Naive thymus-derived CD4-positive, alpha-beta T cell (primary cell): Measurements from ENCODE around the gene C14orf132. TPM values are rescaled to one million over a fixed set of nuclear protein-coding genes. Genes with fewer than 3 reads are reported as not detected.

Experiments
- ATAC-seq: fragments of 150-1000 bp; cut with Tn5 transposase; 2 replicates; pipeline ENCODE4 v1.10.0; 2021; ENCODE audit warnings: mild to moderate bottlenecking, moderate library complexity
- CTCF ChIA-PET: fragments of 350-600 bp; sonication (Branson Sonifier 250); formaldehyde crosslinking; loops from one replicate; lab custom pipeline; 2021; ENCODE audit warnings: antibody characterized with exemption; lab: Charles Lee
- POLR2A ChIA-PET: fragments of 350-600 bp; sonication (Branson Sonifier 250); formaldehyde crosslinking; loops from one replicate; lab custom pipeline; 2021; ENCODE audit warnings: antibody characterized with exemption, inconsistent platforms; lab: Charles Lee
- DNase-seq, 9 donors: peaks; one replicate each; pipeline versions ENCODE4 v3.0.0 to v3.0.0-alpha.2; 2020 to 2022; ENCODE audit warnings: mixed read lengths in 1 of 9
- H3K27ac ChIP-seq: one replicate; pipeline ENCODE4 v1.7.0; 2013; ENCODE audit warnings: mild to moderate bottlenecking, low read depth, low read length, moderate library complexity
- H3K27me3 ChIP-seq, 2 donors: one replicate each; pipeline ENCODE4 v1.7.0; 2013; ENCODE audit warnings: low read length in 2 of 2, mild to moderate bottlenecking in 2 of 2, moderate library complexity in 2 of 2; ENCODE audit not compliant: control insufficient read depth in 2 of 2, insufficient read depth in 2 of 2
- H3K36me3 ChIP-seq, 3 experiments: 1 replicate in 2 of 3; 2 replicates in 1 of 3; pipeline ENCODE4 v1.7.0; 2013; ENCODE audit warnings: low read length in 3 of 3, mild to moderate bottlenecking in 3 of 3, moderate library complexity in 1 of 3; ENCODE audit not compliant: insufficient read depth in 3 of 3, control insufficient read depth in 2 of 3
- H3K4me1 ChIP-seq, 2 donors: one replicate each; pipeline ENCODE4 v1.7.0; 2013; ENCODE audit warnings: low read length in 2 of 2, mild to moderate bottlenecking in 2 of 2, moderate library complexity in 1 of 2; ENCODE audit not compliant: control insufficient read depth in 2 of 2, insufficient read depth in 2 of 2
- H3K4me3 ChIP-seq: 2 replicates; pipeline ENCODE4 v1.7.0; 2013; ENCODE audit warnings: mild to moderate bottlenecking, low read length
- H3K9me3 ChIP-seq, 3 experiments: 1 replicate in 2 of 3; 2 replicates in 1 of 3; pipeline ENCODE4 v1.7.0; 2013; ENCODE audit warnings: low read length in 3 of 3; ENCODE audit not compliant: control insufficient read depth in 2 of 3
- H3K27ac Mint-ChIP-seq, 9 donors: one replicate each; pipeline ENCODE4 v1.8.0; 2020 to 2022; ENCODE audit warnings: mixed read lengths in 9 of 9, mild to moderate bottlenecking in 8 of 9, moderate library complexity in 5 of 9, inconsistent platforms in 2 of 9
- H3K27me3 Mint-ChIP-seq, 5 donors: one replicate each; pipeline ENCODE4 v1.8.0; 2021 to 2022; ENCODE audit warnings: mixed read lengths in 5 of 5, mild to moderate bottlenecking in 1 of 5
- H3K36me3 Mint-ChIP-seq, 5 donors: one replicate each; pipeline ENCODE4 v1.8.0; 2020 to 2022; ENCODE audit warnings: mixed read lengths in 5 of 5, mild to moderate bottlenecking in 3 of 5, inconsistent platforms in 1 of 5
- H3K4me1 Mint-ChIP-seq, 7 donors: one replicate each; pipeline ENCODE4 v1.8.0; 2020 to 2022; ENCODE audit warnings: mixed read lengths in 7 of 7, mild to moderate bottlenecking in 3 of 7, inconsistent platforms in 1 of 7
- H3K4me3 Mint-ChIP-seq, 10 donors: one replicate each; pipeline ENCODE4 v1.8.0; 2020 to 2022; ENCODE audit warnings: mild to moderate bottlenecking in 10 of 10, mixed read lengths in 10 of 10, moderate library complexity in 6 of 10, inconsistent platforms in 2 of 10
- H3K9me3 Mint-ChIP-seq, 11 donors: one replicate each; pipeline ENCODE4 v1.8.0; 2020 to 2022; ENCODE audit warnings: mixed read lengths in 11 of 11, mild to moderate bottlenecking in 4 of 11, inconsistent platforms in 1 of 11, moderate library complexity in 1 of 11
- intact Hi-C, 2 donors: fragments of 100-400 bp; cut with micrococcal nuclease; formaldehyde crosslinking; loops; one replicate each; pipeline ENCODE4 v1.15.1; 2023
- polyA plus RNA-seq, 2 donors: library from polyadenylated mRNA; unstranded; fragments of 300-500 nt; fragmentation: Illumina TruSeq; gene quantifications; one replicate each; pipeline ENCODE4 v1.2.3, GENCODE V29; 2021
- total RNA-seq, 6 experiments: library from RNA in 5 of 6; stranded (reverse) in 5 of 6; gene quantifications; 1 replicate in 5 of 6; 2 replicates in 1 of 6; pipeline ENCODE4 v1.2.3 and lab custom pipeline; 2021 to 2026

The C14orf132 gene
- total and polyA plus RNA-seq, 7 experiments from 2014 or later = 0.41 to 22.9 (median 7.2) TPM

DNA sequence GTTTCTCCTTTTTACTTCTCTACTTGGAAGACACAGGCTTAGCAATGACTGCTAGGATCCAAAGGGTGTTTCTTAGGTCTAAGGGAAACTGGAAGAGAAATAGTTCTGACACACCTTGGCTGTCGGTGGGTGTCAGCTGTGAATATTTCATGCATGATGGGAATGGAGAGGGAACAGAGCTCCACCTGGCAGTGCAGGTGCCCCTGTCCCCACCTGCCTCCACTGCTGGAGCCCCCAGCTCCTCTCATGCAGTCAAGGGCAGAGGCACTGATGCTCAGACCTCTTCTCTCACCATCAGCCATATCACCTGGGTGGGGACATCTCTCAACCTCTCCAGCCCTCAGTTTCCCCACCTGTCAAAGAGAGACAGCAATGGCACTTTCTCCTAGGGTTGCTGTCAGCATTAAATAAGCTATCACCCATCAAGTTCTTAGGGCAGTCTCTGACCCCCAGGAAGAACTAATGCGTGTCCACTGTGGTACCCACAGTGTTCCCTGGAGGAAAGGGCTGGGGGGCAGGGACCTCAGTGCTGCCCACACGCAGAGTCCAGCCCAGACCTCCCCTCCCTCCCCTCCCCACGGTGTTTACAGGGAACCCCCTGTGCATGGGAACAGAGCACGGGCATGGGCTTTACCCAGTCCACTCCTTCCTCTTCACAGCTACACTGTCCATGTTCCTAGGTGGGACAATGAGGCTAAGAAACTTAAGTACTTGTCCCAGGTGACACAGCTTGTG is 69.1 kb downstream of the C14orf132 start:
- Mint-ChIP-seq H3K27me3 (peaks cover 0 to 3% (median 0%) of the 10 kb centered on the region in 5 donors), H3K36me3 (no peaks in the 10 kb centered on the region), H3K9me3 (peaks cover 0 to 6% (median under 1%) of the 10 kb centered on the region in 11 donors), H3K4me1 (peaks cover 0 to 7% (median 0%) of the 10 kb centered on the region in 7 donors), H3K27ac (no peak overlapping the region), H3K4me3 (no peak overlapping the region)
- Histone ChIP-seq H3K27me3 (no peaks in the 10 kb centered on the region), H3K9me3 (no peaks in the 10 kb centered on the region), H3K27ac (no peak overlapping the region), H3K36me3 (no peaks in the 10 kb centered on the region), H3K4me3 (no peak overlapping the region), H3K4me1 (no peaks in the 10 kb centered on the region)
- intact Hi-C loops = no loop called here
- ChIA-PET CTCF (interaction anchor here (0.6 to 1.3 kb wide), 4 partner anchors 9 to 608 kb away, joined by 3 to 4 read pairs (median 3); no protein-coding TSS in a partner anchor), POLR2A (interaction anchor here (1.4 kb wide), 1 partner anchor 18 kb away, joined by 4 read pairs; no protein-coding TSS in a partner anchor)
- ATAC-seq (peak; percentile 36), DNase-seq (no peak)

DNA sequence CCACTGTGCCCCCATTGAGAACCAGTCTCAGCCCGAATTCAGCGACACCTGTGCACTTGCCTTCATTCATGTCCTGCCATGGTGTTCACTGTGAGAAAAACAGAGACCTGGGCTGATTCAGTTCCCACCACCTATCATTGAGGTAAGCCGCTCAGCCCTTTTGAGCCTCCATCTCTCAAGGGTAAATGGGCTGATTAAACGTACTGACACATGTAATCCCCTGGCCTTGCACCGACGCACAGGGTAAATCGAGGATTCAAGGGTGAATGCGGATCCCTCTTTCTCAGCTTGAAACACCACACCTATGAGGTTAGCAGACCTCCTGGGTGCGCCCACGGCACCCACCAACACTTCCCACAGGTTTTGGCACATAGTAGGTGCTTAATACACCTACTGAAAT is 69.7 kb downstream of the C14orf132 start:
- Mint-ChIP-seq H3K27me3 (peaks cover 0 to 3% (median 0%) of the 10 kb centered on the region in 5 donors), H3K36me3 (no peaks in the 10 kb centered on the region), H3K27ac (no peak overlapping the region), H3K4me3 (no peak overlapping the region), H3K4me1 (peaks cover 0 to 7% (median 0%) of the 10 kb centered on the region in 7 donors), H3K9me3 (peaks cover 0 to 7% (median 2%) of the 10 kb centered on the region in 11 donors)
- CTCF ChIA-PET = interaction anchor here (0.6 to 1.3 kb wide), 3 partner anchors 8 to 608 kb away, joined by 3 read pairs; no protein-coding TSS in a partner anchor
- H3K36me3 ChIP-seq = no peaks in the 10 kb centered on the region
- DNase-seq (no peak), ATAC-seq (no peak)
- no peak overlapping the region for H3K4me3 ChIP-seq
- H3K27ac ChIP-seq = no peak overlapping the region
- H3K4me1 ChIP-seq = no peaks in the 10 kb centered on the region
- intact Hi-C loops = no loop called here
- POLR2A ChIA-PET = interaction anchor here (1.4 kb wide), 1 partner anchor 17 kb away, joined by 4 read pairs; no protein-coding TSS in a partner anchor
- no peaks in the 10 kb centered on the region for H3K27me3 ChIP-seq
- no peaks in the 10 kb centered on the region for H3K9me3 ChIP-seq

DNA sequence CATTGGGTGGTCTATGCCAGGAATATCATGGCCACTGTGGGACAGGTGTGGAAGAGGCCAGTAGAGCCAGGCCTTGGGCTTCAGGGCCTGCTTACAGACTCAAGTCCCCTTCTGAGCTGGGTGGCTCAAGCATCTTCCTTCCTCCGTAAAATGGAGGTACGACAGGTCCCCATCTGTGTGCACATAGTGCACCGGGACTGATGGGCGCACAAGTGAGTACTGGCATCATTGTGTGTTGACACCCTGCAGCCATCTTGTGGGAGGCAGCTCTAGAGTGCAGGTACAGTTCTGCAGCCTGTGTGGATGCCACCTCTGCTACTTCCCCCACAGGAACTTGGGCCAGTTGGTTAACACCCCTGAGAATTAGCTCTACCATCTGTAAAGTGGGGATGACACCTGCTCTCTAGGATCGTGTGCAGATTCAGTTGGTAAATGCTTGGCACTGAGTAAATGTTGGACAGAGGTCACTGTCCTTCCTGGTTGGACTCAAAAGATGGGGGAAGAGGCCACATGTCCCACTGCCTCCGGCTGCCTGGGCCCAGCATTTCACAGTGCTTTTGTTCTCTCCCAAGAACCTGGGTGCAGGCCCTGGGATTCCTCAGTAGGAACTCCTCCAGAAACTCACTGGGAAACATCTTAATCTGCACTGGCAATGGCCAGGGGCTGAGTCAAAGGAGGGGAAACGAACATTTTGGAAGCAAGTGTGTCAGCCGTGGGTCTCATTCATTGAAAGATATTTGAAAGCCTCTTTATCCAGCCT is 70.6 kb downstream of the C14orf132 start:
- peaks cover 0 to 7% (median 0%) of the 10 kb centered on the region in 7 donors for H3K4me1 Mint-ChIP-seq
- peaks cover 0 to 8% (median 3%) of the 10 kb centered on the region in 5 donors for H3K36me3 Mint-ChIP-seq
- POLR2A ChIA-PET = no interaction called here
- H3K27me3 Mint-ChIP-seq = peaks cover 0 to 3% (median 0%) of the 10 kb centered on the region in 5 donors
- H3K4me3 Mint-ChIP-seq = no peak overlapping the region
- H3K27ac ChIP-seq = no peak overlapping the region
- H3K27ac Mint-ChIP-seq = no peak overlapping the region
- H3K9me3 ChIP-seq = no peaks in the 10 kb centered on the region
- no peaks in the 10 kb centered on the region for H3K27me3 ChIP-seq
- no peaks in the 10 kb centered on the region for H3K4me1 ChIP-seq
- H3K36me3 ChIP-seq = no peaks in the 10 kb centered on the region
- DNase-seq (no peak), ATAC-seq (no peak)
- peaks cover 2 to 13% (median 6%) of the 10 kb centered on the region in 11 donors for H3K9me3 Mint-ChIP-seq
- CTCF ChIA-PET = interaction anchor here (0.9 kb wide), 1 partner anchor 167 kb away, joined by 4 read pairs; no protein-coding TSS in a partner anchor
- intact Hi-C loops = no loop called here
- no peak overlapping the region for H3K4me3 ChIP-seq

DNA sequence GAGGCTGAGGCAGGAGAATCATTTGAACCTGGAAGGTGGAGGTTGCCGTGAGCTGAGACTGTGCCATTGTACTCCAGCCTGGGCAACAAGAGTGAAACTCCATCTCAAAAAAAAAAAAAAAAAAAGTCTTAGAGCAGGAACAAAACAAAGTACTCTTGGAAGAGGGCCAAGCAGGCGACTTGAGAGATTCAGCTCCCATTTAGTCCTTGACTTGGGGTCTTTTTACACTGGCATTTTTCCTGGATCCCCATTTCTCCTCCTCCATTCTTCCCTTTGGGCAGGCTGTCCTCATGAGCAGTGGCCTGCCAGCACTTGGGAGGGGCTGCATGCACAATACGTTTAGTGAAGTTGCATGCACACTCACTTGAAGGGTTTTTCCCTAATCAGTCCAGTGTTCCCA is 72.9 kb downstream of the C14orf132 start:
- Histone ChIP-seq H3K27me3 (no peaks in the 10 kb centered on the region), H3K4me3 (no peak overlapping the region), H3K27ac (no peak overlapping the region), H3K9me3 (no peaks in the 10 kb centered on the region), H3K36me3 (no peaks in the 10 kb centered on the region), H3K4me1 (peaks cover 0 to 7% of the 10 kb centered on the region in 2 donors)
- CTCF ChIA-PET = interaction anchor here (1.6 kb wide), 1 partner anchor 13 kb away, joined by 5 read pairs; no protein-coding TSS in a partner anchor
- intact Hi-C loops = no loop called here
- POLR2A ChIA-PET = interaction anchor here (0.5 kb wide), 1 partner anchor 13 kb away, joined by 3 read pairs; no protein-coding TSS in a partner anchor
- no peak for ATAC-seq
- Mint-ChIP-seq H3K36me3 (peaks cover 0 to 8% (median 3%) of the 10 kb centered on the region in 5 donors), H3K27ac (no peak overlapping the region), H3K27me3 (peaks cover 0 to 3% (median 0%) of the 10 kb centered on the region in 5 donors), H3K4me1 (peaks cover 3 to 15% (median 8%) of the 10 kb centered on the region in 7 donors), H3K9me3 (peaks cover 2 to 13% (median 6%) of the 10 kb centered on the region in 11 donors), H3K4me3 (no peak overlapping the region)
- no peak for DNase-seq

DNA sequence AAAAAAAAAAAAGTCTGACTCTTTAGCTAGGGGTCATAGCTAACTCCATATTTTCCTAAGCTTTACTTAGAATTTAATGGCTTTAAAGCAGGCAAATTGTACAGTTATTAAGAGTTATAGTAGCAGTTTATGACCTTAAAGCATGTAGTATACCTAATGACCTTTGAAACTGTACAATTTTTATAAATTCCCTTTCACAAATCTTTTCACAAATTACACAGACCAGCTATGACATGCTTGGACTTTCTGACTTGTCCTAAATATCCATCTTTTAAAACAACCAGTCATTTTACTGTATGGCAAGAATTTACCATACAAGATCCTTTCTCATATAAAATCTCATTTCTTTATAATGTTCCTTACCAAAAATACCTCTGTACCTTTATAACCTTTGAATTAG is 74.8 kb downstream of the C14orf132 start:
- peaks cover 2 to 13% (median 6%) of the 10 kb centered on the region in 11 donors for H3K9me3 Mint-ChIP-seq

More for the DNA sequence above, 74.8 kb downstream of the C14orf132 start:
- POLR2A ChIA-PET = interaction anchor here (1.3 to 2.0 kb wide), 2 partner anchors 13 to 14 kb away, joined by 6 read pairs; no protein-coding TSS in a partner anchor
- Histone ChIP-seq H3K36me3 (no peaks in the 10 kb centered on the region), H3K9me3 (no peaks in the 10 kb centered on the region), H3K4me3 (no peak overlapping the region), H3K27me3 (no peaks in the 10 kb centered on the region), H3K27ac (no peak overlapping the region), H3K4me1 (peaks cover 0 to 20% of the 10 kb centered on the region in 2 donors)
- Mint-ChIP-seq H3K27ac (no peak overlapping the region), H3K27me3 (peaks cover 0 to 3% (median 0%) of the 10 kb centered on the region in 5 donors), H3K36me3 (peaks cover 0 to 8% (median 3%) of the 10 kb centered on the region in 5 donors), H3K4me3 (no peak overlapping the region), H3K4me1 (peaks cover 12 to 28% (median 27%) of the 10 kb centered on the region in 7 donors)
- DNase-seq (no peak), ATAC-seq (no peak)
- CTCF ChIA-PET = interaction anchor here (0.6 to 2.0 kb wide), 4 partner anchors 12 to 103 kb away, joined by 3 to 7 read pairs (median 4); partner anchors contain the start of gene BDKRB2
- intact Hi-C loops = no loop called here
